GM21737 (cell line): ENCODE results near the gene SCLT1.
"Not testable (repeated sequence)": the region's sequence is repeated elsewhere in the genome, so short reads cannot be mapped to it uniquely, and the experiment has no call there.

ENCODE experiments used
- ATAC-seq: cut with Tn5 transposase; IDR thresholded peaks from one replicate; pipeline ENCODE4 v1.9.1; 2021; ENCODE audit warnings: mild to moderate bottlenecking, moderate library complexity; ENCODE audit not compliant: unreplicated experiment

The SCLT1 gene

DNA sequence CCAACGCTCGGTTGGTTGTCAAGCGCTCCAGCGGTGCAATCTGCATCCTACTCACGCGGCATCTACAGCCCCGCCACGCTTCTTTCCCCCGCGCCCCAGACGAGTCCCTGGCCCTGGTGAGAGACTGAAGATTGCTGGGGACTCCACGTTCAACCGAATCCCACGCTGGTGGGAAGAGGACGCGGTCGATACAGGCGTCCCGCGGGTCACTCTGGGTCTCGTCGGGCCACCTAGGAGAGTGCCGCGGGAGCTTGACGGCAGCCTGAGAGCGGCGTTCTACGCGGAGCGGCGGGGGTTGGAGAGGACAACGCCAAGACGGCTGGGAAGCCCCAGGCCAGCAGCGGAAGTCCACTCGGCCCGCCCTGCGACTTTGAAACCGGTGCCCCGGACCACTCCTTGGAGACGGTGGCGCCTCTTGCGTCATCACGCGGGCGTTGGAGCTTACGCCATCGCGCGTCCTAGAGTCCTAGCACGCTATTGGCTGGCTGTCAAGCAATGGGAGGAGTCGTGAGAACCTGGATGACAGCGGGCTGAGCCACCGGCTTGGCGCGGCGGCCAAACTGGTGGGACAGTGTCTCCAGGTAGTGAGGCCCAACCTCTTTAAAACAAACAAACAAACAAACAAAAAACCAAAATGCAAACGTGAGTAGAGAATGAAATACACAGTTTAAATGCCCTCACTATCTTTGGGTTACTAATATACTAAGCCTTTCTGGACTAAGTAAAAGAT is at the start of gene SCLT1:
TSS of gene SCLT1 (minus strand) at position 349 of the 730 bp plus-strand sequence. CDS start 436 bp downstream, outside the sequence.
- ATAC-seq, result peak; percentile 92

DNA sequence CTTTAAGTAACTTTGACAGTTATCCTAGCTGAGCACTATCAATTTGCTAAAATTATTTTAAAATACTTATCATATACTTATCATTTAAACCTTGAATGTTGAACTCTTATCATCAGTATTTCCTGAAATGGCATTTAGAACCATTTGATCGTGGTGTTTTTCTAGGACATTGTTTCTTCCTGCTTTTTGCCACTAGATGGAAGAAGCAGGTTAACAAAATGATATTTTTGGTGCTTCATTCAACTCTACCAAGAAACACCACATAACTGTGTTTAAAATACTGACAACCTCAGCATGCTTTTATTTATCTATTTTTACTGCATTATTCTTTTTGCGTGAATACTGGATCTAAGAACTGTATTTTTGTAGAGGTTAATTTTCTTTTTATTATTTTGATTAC is 47.2 kb upstream of the SCLT1 start:
- ATAC-seq, result no peak

DNA sequence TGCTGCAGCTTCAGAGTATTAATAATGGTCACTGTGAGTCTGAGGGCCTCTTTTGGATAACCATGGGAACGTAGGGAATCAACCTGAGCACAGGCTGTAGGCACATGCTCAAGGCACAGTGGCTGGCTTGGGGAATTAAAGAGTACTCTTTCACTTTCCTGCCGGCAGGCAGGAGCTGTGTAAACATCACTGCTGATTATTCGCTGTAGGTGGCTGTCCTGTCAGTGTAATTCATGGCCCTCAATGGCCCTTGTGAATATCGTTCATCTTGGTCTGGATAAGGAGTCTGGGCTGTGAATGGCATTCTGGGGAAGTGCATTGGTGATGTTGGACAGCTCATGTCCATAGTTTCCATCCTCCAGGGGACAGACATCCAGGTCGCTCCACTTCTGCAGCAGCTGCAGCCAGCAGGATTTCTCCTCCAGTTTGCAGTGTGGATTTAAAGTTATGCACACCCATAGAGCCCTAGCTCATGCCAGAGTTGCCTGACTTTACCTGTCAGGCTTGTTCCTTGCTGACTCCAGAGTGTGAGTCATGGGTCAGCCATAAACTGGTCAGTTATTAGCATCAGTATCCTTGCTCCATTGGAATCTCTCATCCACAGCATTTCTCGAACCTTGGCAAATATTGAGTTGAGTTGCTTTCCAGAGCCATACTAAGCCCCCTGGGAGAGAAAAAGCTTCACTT is 45.6 kb upstream of the SCLT1 start:
- ATAC-seq, result no peak

DNA sequence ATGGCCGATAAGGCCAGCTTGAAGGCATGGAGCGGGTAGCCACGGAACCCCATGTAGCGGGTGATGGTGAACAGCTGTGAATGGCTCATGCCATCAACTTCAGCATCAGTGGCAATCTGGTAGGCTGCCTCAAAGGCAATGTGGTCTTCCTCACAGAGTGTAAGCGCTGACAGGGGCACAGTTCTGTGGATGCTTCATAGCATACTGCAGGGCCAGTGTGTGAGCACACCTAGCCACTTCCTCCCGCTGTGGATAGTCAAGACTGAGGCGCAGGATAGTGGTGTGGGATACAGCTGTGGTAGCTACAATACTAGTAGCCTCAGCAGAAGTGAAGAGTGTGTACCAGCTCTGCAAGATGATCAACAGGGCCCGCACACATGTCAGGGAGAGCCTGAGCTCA is 43.1 kb upstream of the SCLT1 start:
- ATAC-seq, result no peak

DNA sequence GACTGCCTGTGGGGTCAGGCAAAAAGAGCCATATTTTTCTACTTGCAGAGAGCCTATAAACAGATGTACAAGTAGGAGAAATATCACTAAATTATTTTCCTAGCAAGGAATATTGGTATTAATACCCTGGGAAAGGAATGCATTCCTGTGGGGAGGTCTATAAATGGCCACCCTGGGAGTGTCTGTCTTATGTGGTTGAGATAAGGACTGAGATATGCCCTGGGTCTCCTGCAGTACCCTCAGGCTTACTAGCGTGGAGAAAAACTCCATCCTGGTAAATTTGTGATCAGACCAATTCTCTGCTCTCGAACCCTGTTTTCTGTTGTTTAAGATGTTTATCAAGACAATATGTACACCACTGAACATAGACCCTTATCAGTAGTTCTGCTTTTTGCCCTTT is 38.0 kb upstream of the SCLT1 start:
- ATAC-seq, result no peak

DNA sequence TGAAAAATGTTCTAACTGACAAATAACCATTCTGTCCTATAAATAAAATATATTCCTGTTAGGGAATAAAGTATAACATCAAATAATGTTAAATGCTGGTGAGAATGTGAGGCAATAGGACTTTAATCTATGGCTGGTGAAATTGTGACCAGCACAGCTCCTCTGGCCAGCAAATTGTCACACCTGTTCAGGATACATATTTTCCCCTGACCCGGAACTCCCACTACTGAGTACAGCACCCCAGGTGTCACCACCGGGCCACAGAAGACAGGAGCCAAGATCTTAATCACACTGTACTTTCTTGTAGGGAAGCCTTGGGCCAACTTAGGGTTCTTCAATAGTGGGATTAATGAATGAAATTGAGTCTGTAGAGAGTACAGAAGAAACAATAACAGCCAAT is 35.8 kb upstream of the SCLT1 start:
- ATAC-seq, result no peak

DNA sequence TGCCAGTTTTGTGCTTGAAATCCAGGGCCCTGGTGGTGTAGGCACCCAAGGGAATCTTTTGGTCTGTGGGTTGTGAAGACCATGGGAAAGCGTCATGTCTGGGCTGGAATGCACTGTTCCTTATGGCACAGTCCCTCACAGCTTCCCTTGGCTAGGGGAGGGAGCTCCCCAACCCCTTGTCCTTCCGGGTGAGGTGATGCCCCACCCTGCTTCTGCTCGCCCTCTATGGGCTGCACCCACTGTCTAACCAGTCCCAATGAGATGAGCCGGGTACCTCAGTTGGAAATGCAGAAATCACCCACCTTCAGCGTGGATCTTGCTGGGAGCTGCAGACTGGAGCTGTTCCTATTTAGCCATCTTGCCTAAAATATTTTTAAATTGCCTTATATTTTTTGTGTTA is 33.3 kb upstream of the SCLT1 start:
- ATAC-seq, result not testable (repeated sequence)

DNA sequence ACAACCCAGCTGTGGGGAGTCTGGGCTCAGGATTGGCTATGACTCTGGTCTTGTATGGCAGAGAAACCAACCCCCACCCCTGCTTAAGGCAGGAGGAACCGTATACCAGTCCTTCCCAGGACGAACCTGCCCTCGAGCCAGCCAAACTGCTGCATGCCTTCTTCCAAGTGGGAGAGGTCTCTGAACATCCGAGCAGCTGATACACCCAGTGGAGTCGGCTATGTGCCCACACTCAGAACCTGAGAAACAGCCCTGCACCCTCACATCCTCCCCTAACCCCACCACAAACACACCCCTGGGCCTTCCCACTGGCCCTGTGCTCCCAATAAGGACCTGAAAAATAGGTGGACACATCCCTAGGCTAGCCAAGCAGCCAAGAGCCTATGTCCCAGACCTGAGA is 24.4 kb upstream of the SCLT1 start:
- ATAC-seq, result no peak

DNA sequence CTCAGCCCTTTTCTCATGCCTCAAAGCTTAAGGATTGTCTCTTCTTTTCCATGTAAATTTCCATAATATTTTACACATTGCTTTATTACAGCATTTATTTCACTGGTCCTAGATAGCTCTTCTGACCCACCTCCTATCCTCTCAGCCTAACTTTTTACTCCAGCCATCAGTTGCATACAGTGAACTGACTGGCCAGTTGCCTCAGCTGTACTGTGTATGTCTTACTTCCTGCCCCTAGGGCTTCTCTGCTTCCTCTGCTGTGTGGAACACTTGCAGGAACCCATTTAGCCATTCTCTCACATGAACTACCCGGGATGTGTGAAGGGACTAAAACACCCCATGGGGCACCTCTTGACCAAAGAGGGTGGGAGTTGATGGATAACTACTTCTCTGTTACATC is 20.6 kb upstream of the SCLT1 start:
- no peak for ATAC-seq

DNA sequence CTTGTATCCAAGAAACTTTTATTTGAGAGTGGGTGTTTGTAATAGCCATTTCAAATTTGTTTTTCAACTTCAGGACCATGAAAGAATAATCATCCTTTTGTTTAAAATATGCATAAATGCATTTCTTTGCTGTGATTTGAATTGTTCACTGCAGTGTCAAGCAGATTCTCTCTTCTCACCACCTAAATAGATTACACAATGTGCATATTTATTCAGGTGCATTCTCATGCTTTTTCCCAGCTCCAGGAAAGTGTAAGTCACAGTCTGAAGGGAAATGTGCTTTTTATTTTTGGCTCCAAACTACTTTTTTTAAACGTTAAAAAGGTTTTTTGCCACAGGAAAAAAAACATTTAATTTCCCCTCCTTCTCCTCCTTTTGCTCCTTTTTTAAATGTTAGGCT is 20.1 kb upstream of the SCLT1 start:
- no peak for ATAC-seq

DNA sequence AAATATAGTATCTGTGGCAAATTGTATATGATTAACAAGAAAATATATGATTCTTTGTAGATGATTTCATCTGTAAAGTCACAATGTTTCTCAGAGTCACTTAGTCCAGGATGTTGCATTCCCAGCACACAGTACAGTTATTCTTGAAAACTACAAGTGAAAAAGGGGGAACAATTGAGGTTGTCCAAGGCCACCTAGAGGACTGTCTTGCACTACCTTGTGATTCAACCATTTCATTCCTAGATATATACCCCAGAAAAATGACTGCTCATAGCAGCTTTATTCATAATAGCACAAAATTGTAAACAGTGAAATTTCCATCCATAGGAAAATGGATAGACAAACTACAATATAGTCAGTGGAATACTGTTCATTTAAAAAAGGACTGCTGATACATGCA is 18.6 kb upstream of the SCLT1 start:
- no peak for ATAC-seq

DNA sequence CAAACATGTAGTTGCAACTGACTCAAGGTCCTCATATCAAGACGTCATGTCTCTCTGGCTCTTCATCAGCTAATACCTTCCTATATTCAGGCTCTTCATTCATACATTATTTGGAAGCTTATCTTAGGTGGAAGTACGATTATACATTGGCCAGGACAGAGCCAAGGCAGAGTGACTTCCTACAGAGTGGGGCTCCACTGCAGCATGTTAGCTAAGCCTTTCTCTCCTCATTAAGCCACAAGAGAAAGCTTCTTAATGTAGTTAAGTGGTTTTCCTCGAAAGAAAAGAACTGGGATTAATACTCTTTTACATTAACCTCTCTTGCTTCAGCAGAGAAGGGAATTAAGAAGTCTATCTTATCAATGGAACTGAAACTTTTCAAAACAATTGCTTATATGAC is 17.6 kb upstream of the SCLT1 start:
- ATAC-seq, result no peak

DNA sequence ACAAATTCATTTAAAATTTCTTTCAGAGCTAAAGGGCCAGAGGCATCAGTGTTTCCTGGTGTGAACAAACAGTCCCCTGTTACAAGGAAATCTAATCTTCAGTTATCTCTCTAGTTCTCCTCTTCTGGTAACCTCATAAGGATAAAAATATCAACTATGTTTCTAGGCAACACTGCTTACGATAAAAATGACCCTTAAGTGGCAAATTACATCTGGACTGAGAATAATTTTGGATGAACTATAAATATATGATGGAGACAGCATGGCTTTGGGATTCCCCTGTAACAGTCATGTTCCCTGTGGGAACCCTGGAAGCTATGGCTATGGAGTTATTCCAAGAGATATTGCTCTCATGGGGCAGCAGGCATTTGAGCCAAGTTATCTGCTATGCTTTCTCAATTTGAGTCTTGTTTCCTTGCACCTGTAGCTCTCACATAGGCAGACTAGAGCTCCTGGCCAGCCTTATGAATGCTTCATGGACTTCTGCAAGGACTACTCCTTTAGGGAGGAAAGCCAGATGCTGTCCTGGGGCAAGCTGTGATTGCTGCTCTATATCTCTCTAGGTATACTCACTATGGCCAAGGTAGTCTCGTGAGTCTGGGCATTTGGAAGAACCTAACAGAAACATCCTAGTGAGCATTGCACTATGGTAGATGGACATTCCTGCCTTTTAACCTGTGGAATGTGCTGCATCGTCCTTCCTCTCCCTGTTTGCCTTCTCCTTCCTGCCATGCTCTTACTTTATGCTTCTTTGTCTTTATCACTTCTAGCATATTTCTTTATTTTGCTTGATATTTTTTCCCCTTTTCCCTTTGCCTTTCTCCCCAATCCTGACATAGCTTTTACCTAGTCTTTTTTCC is 16.9 kb upstream of the SCLT1 start:
- ATAC-seq, result no peak

DNA sequence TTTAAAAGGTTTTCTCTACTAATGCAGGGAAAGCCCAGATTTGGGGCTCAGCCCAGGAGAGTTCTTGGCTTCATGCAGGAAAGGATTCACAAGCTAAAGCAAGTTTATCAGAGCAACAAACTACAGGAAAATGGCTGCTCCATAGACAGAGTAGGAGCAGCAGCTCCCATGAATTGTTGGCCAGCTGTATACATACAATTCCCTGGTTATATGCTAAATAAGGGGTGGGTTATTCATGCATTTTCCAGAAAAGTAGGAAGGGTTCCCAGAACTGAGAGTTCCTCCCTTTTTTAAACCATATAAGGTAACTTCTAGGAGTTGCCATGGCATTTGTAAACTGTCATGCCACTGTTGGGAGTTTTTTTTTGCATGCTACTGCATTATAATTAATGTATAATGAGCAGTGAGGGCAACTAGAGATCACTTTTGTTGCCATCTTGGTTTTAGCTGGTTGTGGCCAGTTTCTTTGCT is 5.2 kb upstream of the SCLT1 start:
- ATAC-seq, result no peak

DNA sequence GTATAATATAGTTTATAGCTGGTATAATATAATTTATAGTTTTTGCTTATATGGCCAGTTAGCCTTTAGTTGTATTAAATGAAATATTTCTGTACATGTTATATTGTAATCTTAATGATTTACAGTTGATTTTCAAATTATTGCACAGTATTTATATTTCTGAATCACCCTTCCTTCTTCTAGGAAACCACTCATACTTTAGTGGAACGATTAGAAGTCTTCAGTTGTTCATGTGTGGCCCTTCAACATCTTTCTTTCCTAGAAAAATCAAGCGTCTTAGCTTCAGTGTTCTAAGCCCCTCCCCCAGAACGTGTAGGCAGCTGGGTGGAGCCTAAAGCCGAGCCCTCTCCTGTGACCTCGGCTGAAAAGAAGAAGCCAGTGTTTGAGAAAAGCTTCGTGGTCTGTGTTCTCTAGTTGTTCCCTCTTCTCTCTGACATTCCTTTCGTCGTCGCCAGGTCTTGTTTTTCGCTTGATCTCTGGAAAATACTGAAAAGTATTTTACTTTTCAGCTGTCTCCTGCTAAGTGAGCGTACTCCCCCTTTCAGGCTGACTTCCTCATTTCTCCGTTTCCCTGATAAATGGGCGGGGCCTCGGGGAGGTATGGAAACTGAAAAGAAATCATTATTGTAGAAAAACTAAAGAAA is 2.6 kb upstream of the SCLT1 start, which contains the start of gene C4orf33:
TSS of gene C4orf33 (plus strand) at position 342 of the 644 bp plus-strand sequence. CDS start 6,459 bp downstream, outside the sequence.
- peak; percentile 48 for ATAC-seq

DNA sequence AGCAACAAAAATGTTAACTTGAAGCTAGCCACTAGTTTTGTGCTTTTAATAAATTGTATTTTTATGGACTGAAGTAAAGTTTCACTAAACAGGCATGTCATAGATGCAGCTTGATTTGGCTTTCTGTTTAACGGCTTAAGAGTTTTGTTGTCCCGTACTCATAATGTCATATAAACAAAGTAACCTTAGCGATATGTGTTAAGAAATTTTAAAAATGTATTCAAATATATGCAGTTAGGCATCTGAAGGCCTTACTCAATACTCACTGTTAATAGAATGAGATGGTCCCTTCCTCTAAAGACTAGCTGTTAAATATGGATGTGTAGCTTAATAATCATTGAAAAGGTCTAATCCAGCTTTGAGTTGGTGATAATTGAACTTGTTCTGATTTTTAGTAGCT is 1.0 kb upstream of the SCLT1 start:
- no peak for ATAC-seq

DNA sequence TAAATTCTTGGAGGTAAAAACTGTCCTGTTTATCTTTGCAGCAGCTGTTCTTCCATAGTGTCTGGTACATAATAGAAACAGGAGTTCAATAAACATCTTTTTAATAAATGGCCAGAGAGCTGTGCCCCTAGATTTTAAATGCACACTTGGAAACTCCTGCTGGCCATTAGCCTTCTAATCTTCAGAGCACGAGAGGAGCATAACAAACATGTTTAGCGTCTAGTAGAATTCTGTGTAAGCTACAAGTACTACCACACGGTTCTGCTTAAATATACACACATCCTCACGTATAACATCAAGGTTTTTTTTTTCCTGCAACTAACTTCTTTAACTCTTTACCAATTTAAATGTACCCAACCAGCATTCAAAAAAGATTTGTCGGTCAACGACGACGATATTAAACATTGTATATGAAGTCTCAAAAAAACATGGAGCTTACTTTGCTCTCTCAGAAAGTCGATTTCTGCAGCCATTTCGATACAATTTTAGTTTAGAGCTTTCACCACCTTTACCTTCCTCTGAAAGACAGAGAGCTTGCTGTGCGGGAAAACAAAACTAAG is 628 bp downstream of the SCLT1 start:
- no peak for ATAC-seq

DNA sequence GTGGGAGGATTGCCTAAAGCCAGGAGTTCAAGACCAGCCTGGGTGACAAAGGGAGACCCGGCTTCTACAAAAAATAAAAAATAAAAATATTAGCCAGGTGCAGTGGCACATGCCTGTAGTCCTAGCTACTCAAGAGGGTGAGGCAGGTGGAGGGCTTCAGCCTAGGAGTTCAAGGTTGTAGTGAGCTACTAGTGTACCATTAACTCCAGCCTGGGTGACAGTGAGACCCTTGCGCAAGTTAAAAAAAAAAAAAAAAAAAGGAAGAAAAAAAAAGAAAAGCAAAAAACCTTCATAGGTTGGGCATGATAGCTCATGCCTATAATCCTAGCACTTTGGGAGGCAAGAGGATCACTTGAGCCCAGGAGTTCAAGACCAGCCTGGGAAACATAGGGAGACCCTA is 5.8 kb downstream of the SCLT1 start:
- no peak for ATAC-seq

DNA sequence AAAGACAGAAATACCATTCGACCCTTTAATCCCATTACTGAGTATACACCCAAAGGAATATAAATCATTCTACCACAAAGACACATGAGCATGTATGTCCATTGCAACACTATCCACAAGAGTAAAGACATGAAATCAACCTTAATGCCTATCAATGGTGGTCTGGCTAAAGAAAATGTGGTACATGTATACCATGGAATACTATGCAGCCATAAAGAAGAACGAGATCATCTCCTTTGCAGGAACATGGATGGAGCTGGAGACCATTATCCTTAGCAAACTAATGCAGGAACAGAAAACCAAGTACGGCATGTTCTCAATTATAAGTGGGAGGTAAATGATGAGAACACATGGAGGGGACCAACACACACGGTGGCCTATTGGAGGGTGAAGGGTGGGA is 7.9 kb downstream of the SCLT1 start:
- no peak for ATAC-seq

DNA sequence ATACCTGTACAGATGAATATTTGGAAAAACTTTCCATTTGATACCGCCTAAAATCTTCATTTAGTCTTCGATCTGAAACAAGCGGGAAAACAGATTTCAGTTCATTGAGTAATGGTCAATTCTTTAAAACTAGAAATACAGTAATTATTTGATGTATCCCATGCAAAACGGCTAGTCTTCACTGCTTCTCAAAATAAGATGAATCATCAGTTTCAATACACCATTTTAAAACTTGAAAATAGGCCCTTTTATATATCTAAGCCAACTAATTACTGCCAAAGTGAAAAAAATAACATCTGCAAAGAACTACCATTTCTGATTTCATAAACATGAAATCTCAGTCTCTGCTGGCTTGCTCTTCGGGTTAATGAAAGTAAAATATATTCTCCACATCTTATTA is 11.0 kb downstream of the SCLT1 start:
- ATAC-seq, result no peak

DNA sequence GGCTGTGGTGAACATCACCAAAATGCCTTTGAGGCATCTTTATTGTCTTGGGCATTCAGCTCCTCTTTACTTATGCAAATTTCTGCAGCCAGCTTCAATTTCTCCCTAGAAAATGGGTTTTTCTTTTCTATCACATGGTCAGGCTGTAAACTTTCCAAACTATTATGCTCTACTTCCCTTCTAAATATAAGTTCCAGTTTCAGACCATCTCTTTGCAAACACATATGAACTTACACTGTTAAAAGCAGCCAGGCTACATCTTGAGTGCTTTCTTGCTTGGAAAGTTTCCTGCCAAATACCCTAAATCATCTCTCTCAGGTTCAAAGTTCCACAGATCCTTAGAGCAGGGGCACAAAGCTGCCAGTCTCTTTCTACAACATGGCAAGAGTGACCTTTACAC is 13.2 kb downstream of the SCLT1 start:
- no peak for ATAC-seq
